HFF-Myc (cell line): ENCODE data around the gene LSP1.

Experiments used
- DNase-seq: peaks from one replicate; pipeline ENCODE4 v3.0.0-alpha.2; 2011; ENCODE audit warnings: low read depth; ENCODE audit errors: extremely low read depth
- H3K4me3 ChIP-seq: replicated peaks from 2 replicates; pipeline ENCODE4 v1.5.1; 2011; ENCODE audit warnings: low read depth, mild to moderate bottlenecking, control low read depth, low read length
- TF ChIP-seq, protein P1 (sequence below): IDR thresholded peaks from 2 replicates; pipeline ENCODE4 v1.5.1; 2012; ENCODE audit warnings: mild to moderate bottlenecking, low read depth, low read length, control low read depth; ENCODE audit errors: missing control alignments

The LSP1 gene

GRCh38 chr11:1858154-1858553 lies 5.3 kb downstream of the LSP1 start:
- no peak overlapping the region for H3K4me3 ChIP-seq
- no peak for DNase-seq
- TF ChIP-seq, protein P1, sequence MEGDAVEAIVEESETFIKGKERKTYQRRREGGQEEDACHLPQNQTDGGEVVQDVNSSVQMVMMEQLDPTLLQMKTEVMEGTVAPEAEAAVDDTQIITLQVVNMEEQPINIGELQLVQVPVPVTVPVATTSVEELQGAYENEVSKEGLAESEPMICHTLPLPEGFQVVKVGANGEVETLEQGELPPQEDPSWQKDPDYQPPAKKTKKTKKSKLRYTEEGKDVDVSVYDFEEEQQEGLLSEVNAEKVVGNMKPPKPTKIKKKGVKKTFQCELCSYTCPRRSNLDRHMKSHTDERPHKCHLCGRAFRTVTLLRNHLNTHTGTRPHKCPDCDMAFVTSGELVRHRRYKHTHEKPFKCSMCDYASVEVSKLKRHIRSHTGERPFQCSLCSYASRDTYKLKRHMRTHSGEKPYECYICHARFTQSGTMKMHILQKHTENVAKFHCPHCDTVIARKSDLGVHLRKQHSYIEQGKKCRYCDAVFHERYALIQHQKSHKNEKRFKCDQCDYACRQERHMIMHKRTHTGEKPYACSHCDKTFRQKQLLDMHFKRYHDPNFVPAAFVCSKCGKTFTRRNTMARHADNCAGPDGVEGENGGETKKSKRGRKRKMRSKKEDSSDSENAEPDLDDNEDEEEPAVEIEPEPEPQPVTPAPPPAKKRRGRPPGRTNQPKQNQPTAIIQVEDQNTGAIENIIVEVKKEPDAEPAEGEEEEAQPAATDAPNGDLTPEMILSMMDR, result no peak

DNA sequence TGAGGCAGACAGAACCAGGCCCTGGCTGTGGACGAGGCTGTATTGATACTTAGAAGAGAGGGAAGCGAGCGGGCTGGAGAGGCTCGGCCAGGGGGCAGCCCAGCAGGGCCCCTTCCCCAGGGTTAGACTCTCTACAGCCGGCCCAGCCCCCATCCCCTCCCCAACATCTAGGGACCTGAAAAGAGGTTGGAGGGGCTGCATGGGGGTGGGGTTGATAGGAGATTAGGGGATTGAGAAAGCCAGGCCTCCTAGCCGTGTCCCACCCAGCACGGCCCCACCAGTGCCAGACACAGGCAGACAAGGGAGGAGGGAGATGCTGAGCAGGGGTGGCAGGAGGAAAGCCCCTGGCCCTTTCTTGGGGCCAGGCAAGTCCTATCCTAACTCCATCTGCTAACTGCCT lies 5.7 kb downstream of the LSP1 start:
- DNase-seq, result no peak
- TF ChIP-seq, protein P1, result no peak
- H3K4me3 ChIP-seq, result no peak overlapping the region

- TF ChIP-seq, protein P1, result no peak
- no peak for DNase-seq
- no peak overlapping the region for H3K4me3 ChIP-seq
Measured at GRCh38 chr11:1859004-1859403, 6.1 kb downstream of the LSP1 start.

- no peak for DNase-seq
- TF ChIP-seq, protein P1, result no peak
- no peak overlapping the region for H3K4me3 ChIP-seq
Measured at GRCh38 chr11:1860108-1860507, 7.2 kb downstream of the LSP1 start.

- TF ChIP-seq, protein P1, result no peak
- no peak for DNase-seq
- no peak overlapping the region for H3K4me3 ChIP-seq
Measured at GRCh38 chr11:1861435-1862411, 8.8 kb downstream of the LSP1 start.

DNA sequence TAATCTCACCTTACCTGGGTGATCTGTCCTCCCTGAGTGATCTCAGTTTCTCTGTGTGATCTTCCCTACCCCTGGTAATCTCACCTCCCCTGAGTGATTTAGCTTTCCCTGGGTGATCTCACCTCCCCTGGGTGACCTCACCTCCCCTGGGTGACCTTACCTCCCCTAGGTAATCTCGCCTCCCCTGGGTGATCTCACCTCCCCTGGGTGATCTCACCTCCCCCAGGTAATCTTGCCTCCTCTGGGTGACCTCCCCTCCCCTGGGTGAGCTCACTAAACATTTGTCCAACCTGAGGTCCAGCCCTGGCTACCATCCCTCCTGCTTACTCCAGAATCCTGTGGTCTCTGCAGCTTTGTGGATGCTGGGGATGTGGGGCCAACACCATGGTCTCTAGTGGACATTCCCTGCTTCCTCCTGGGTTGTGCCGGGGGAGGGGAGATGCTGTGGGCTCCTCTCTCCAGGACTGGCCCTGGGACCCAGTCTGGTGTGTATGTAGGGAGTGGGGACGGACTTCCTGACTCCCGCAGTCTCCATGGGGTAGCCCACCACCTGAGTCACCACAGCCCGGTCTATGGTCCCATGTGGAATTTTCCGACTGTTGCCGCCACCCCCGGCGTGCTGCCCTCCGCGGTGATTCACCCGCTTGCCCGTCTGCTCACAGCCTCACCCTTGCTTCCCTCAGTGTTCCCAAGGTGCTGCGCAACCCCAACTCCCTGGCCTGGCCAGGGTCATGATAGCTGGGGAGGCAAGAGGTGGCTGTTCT lies 9.9 kb downstream of the LSP1 start:
- TF ChIP-seq, protein P1, result no peak
- H3K4me3 ChIP-seq, result no peak overlapping the region
- no peak for DNase-seq
